GM10266 (cell line): ENCODE results near the gene ITGA1.

Source experiments
- DNase-seq: peaks from one replicate; pipeline ENCODE4 v3.0.0; 2012; ENCODE audit errors: extremely low spot score
- CTCF ChIP-seq: IDR thresholded peaks from 2 replicates; pipeline ENCODE4 v1.5.1; 2012; ENCODE audit warnings: mild to moderate bottlenecking, low read depth; ENCODE audit not compliant: control insufficient read depth, insufficient read depth; ENCODE audit errors: missing control alignments

Gene ITGA1

GRCh38 chr5:52885614-52886013 lies 97.9 kb downstream of the ITGA1 start:
- no peak for DNase-seq
- TF ChIP-seq CTCF = no peak

GRCh38 chr5:52886206-52886605 lies 98.5 kb downstream of the ITGA1 start:
- no peak for TF ChIP-seq CTCF
- no peak for DNase-seq

- no peak for TF ChIP-seq CTCF
- DNase-seq = no peak
Observed at GRCh38 chr5:52887066-52887465, 99.3 kb downstream of the ITGA1 start.

GRCh38 chr5:52888363-52888762 lies 100.6 kb downstream of the ITGA1 start:
- no peak for TF ChIP-seq CTCF
- DNase-seq = no peak

GRCh38 chr5:52892242-52892878 lies 104.6 kb downstream of the ITGA1 start:
- TF ChIP-seq CTCF = no peak
- no peak for DNase-seq

- no peak for DNase-seq
- no peak for TF ChIP-seq CTCF
Observed at GRCh38 chr5:52893105-52893504, 105.4 kb downstream of the ITGA1 start.

GRCh38 chr5:52893863-52894262 lies 106.1 kb downstream of the ITGA1 start:
- TF ChIP-seq CTCF = no peak
- DNase-seq = no peak
